ENCODE data around the gene ATE1. TPM values are rescaled to one million over a fixed set of nuclear protein-coding genes. Genes with fewer than 3 reads are reported as not detected.

Gene ATE1
- total and polyA plus RNA-seq, 2 donors (not counting 1 experiment from before 2014, with no cell fraction given) = 19.3 to 28.1 TPM

DNA sequence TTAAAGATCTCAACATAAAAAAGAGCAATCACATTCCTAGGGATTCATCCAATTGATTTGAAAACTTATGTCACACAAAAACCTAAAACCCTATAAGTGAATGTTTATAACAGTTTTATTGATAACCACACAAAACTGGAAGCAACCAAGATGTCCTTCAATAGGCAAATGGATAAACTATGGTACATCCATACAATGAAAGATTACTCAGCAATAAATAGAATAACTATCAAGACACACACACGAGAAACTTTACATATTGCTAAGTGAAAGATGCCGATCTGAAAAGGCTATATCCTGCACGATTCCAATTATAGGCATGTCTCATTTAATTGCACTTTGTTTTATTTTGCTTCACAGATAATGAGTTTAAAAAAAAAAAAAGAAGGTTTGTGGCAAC, 83.3 kb downstream of the ATE1 start:
- TF ChIP-seq, protein P1, sequence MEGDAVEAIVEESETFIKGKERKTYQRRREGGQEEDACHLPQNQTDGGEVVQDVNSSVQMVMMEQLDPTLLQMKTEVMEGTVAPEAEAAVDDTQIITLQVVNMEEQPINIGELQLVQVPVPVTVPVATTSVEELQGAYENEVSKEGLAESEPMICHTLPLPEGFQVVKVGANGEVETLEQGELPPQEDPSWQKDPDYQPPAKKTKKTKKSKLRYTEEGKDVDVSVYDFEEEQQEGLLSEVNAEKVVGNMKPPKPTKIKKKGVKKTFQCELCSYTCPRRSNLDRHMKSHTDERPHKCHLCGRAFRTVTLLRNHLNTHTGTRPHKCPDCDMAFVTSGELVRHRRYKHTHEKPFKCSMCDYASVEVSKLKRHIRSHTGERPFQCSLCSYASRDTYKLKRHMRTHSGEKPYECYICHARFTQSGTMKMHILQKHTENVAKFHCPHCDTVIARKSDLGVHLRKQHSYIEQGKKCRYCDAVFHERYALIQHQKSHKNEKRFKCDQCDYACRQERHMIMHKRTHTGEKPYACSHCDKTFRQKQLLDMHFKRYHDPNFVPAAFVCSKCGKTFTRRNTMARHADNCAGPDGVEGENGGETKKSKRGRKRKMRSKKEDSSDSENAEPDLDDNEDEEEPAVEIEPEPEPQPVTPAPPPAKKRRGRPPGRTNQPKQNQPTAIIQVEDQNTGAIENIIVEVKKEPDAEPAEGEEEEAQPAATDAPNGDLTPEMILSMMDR (conservative IDR thresholded peaks at IDR 0.05 in 1 of 2, IDR thresholded peaks at IDR 0.05 in 1 of 2; ENCODE audit: low read depth in 1 of 2, low read length in 2 of 2) = no peak
- TF ChIP-seq EZH2 (IDR thresholded peaks at IDR 0.05; ENCODE audit: low read length, missing control alignments) = no peak
- H3K79me2 ChIP-seq (ENCODE audit: control insufficient read depth, insufficient read depth, low read length) = no peaks in the 10 kb centered on the region
- H3K27me3 ChIP-seq (ENCODE audit: control insufficient read depth, insufficient read depth, low read length) = no peaks in the 10 kb centered on the region

DNA sequence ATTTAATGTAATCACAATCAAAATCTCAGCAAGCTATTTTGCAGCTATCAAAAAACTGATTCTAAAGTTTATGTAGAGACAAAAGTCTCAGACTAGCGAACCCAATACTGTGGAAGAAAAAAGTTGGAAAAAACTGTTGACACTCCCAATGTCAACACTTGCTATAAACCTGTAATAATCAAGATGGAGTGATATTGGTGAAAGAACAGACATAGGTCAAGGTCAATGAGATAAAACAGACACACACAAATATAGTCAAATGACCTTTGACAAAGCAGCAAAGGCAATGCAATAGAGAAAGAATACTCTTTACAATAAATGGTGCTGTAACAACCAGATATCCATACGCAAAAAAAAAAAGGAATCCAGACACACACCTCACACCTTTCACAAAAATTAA, 84.5 kb downstream of the ATE1 start:
- DNase-seq (ENCODE audit: low read depth in 2 of 2) = no peak
- Histone ChIP-seq H3K4me1 (ENCODE audit: control insufficient read depth, extremely low read depth, insufficient read depth, low read length) (no peaks in the 10 kb centered on the region), H3K4me3 (replicated peaks in 1 of 4; ENCODE audit: control extremely low read depth in 1 of 4, insufficient read depth in 1 of 4, low read depth in 3 of 4, low read length in 4 of 4) (no peak overlapping the region), H3K4me2 (ENCODE audit: extremely low read depth, insufficient read depth, low read length) (no peak overlapping the region), H3K36me3 (ENCODE audit: control insufficient read depth, insufficient read depth, low read length) (no peaks in the 10 kb centered on the region), H3K27me3 (ENCODE audit: control insufficient read depth, insufficient read depth, low read length) (no peaks in the 10 kb centered on the region), H4K20me1 (ENCODE audit: control insufficient read depth, extremely low read depth, insufficient read depth, low read length) (no peaks in the 10 kb centered on the region), H2AFZ (ENCODE audit: low read length) (no peak overlapping the region), H3K79me2 (ENCODE audit: control insufficient read depth, insufficient read depth, low read length) (no peaks in the 10 kb centered on the region), H3K27ac (ENCODE audit: insufficient read depth, low read length) (no peak overlapping the region), H3K9me3 (ENCODE audit: control insufficient read depth, insufficient read depth, low read depth, low read length) (no peaks in the 10 kb centered on the region), H3K9ac (ENCODE audit: insufficient read depth, low read length) (no peak overlapping the region)
- TF ChIP-seq EZH2 (IDR thresholded peaks at IDR 0.05; ENCODE audit: low read length, missing control alignments) = no peak
- TF ChIP-seq, protein P1 (conservative IDR thresholded peaks at IDR 0.05 in 1 of 2, IDR thresholded peaks at IDR 0.05 in 1 of 2; ENCODE audit: low read depth in 1 of 2, low read length in 2 of 2) = no peak

More for the DNA sequence above, 83.3 kb downstream of the ATE1 start:
- Histone ChIP-seq H2AFZ (ENCODE audit: low read length) (no peak overlapping the region), H3K4me1 (ENCODE audit: control insufficient read depth, extremely low read depth, insufficient read depth, low read length) (no peaks in the 10 kb centered on the region), H3K9me3 (ENCODE audit: control insufficient read depth, insufficient read depth, low read depth, low read length) (no peaks in the 10 kb centered on the region), H4K20me1 (ENCODE audit: control insufficient read depth, extremely low read depth, insufficient read depth, low read length) (no peaks in the 10 kb centered on the region), H3K36me3 (ENCODE audit: control insufficient read depth, insufficient read depth, low read length) (no peaks in the 10 kb centered on the region), H3K27ac (ENCODE audit: insufficient read depth, low read length) (no peak overlapping the region), H3K4me2 (ENCODE audit: extremely low read depth, insufficient read depth, low read length) (no peak overlapping the region), H3K4me3 (replicated peaks in 1 of 4; ENCODE audit: control extremely low read depth in 1 of 4, insufficient read depth in 1 of 4, low read depth in 3 of 4, low read length in 4 of 4) (no peak overlapping the region), H3K9ac (ENCODE audit: insufficient read depth, low read length) (no peak overlapping the region)
- DNase-seq (ENCODE audit: low read depth in 2 of 2) = no peak

DNA sequence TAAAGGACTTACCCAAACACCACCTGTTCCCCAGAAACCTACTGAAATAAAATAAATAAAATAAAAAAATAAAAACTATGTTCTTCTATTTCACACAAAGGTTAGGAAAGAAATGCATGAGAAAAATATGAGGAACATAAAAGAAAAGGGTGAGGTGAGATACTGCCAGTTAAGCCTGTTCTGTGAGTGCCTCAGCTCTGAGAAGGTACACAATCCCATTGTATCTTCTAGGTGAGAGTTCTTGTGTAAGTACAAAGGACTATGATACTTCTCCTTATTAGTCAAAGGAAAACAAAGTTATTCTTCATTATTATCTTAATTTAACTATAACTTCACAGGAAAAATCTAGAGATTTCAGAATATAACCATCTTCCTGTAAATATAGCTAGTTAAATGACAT, 86.0 kb downstream of the ATE1 start:
- Histone ChIP-seq H3K4me3 (replicated peaks in 1 of 4; ENCODE audit: control extremely low read depth in 1 of 4, insufficient read depth in 1 of 4, low read depth in 3 of 4, low read length in 4 of 4) (no peak overlapping the region), H3K36me3 (ENCODE audit: control insufficient read depth, insufficient read depth, low read length) (no peaks in the 10 kb centered on the region), H3K79me2 (ENCODE audit: control insufficient read depth, insufficient read depth, low read length) (no peaks in the 10 kb centered on the region), H2AFZ (ENCODE audit: low read length) (no peak overlapping the region), H4K20me1 (ENCODE audit: control insufficient read depth, extremely low read depth, insufficient read depth, low read length) (no peaks in the 10 kb centered on the region), H3K4me2 (ENCODE audit: extremely low read depth, insufficient read depth, low read length) (no peak overlapping the region), H3K9ac (ENCODE audit: insufficient read depth, low read length) (no peak overlapping the region), H3K9me3 (ENCODE audit: control insufficient read depth, insufficient read depth, low read depth, low read length) (no peaks in the 10 kb centered on the region), H3K4me1 (ENCODE audit: control insufficient read depth, extremely low read depth, insufficient read depth, low read length) (no peaks in the 10 kb centered on the region), H3K27me3 (ENCODE audit: control insufficient read depth, insufficient read depth, low read length) (no peaks in the 10 kb centered on the region), H3K27ac (ENCODE audit: insufficient read depth, low read length) (no peak overlapping the region)
- DNase-seq (ENCODE audit: low read depth in 2 of 2) = no peak
- TF ChIP-seq, protein P1 (conservative IDR thresholded peaks at IDR 0.05 in 1 of 2, IDR thresholded peaks at IDR 0.05 in 1 of 2; ENCODE audit: low read depth in 1 of 2, low read length in 2 of 2) = no peak

All from fibroblast of lung (primary cell).